Right lobe of liver (tissue), 6 donors: ENCODE data around the gene PRR35. TPM values are rescaled to one million over a fixed set of nuclear protein-coding genes. Genes with fewer than 3 reads are reported as not detected.

Experiments used
- ATAC-seq, 4 donors: fragments of 200-7000 bp; cut with Tn5 transposase; one replicate each; pipeline ENCODE4 v1.9.1; 2020; ENCODE audit warnings: mild to moderate bottlenecking in 4 of 4, moderate library complexity in 4 of 4
- DNase-seq, 3 donors: peaks; one replicate each; pipeline ENCODE4 v3.0.0-alpha.2; 2020
- H3K27ac ChIP-seq, 3 donors: fragments of 200-600 bp; one replicate each; pipeline ENCODE4 v1.8.0; 2022
- H3K27me3 ChIP-seq, 2 donors: fragments of 200-600 bp; one replicate each; pipeline ENCODE4 v1.8.0; 2022
- H3K36me3 ChIP-seq, 4 donors: fragments of 200-600 bp; sonication (generic) in 1 of 4; one replicate each; pipeline versions ENCODE4 v1.5.1 to v1.8.0; 2017 to 2022; ENCODE audit warnings: control low read depth in 1 of 4
- H3K4me1 ChIP-seq, 4 donors: fragments of 200-600 bp; sonication (generic) in 1 of 4; one replicate each; pipeline versions ENCODE4 v1.5.1 to v1.8.0; 2017 to 2022; ENCODE audit warnings: control low read depth in 1 of 4
- H3K4me3 ChIP-seq, 3 donors: fragments of 200-600 bp; one replicate each; pipeline ENCODE4 v1.8.0; 2022
- H3K9me3 ChIP-seq, 4 donors: fragments of 200-600 bp; sonication (generic) in 1 of 4; one replicate each; pipeline versions ENCODE4 v1.5.1 to v1.8.0; 2017 to 2022; ENCODE audit warnings: control low read depth in 1 of 4
- CTCF ChIP-seq, 4 donors: fragments of 200-600 bp in 3 of 4; fragments of 450-650 bp in 1 of 4; IDR thresholded peaks; one replicate each; pipeline versions ENCODE4 v1.5.1 to v1.8.0; 2016 to 2022; ENCODE audit warnings: antibody characterized with exemption in 4 of 4, mild to moderate bottlenecking in 2 of 4
- POLR2A ChIP-seq: fragments of 450-650 bp; IDR thresholded peaks from one replicate; pipeline ENCODE4 v1.6.1; 2017; ENCODE audit warnings: antibody characterized with exemption, mild to moderate bottlenecking
- WGBS: methylation state at CpG from one replicate; pipeline ENCODE4 v1.1.6; 2018; ENCODE audit warnings: low coverage, low lambda C conversion rate; ENCODE audit not compliant: insufficient coverage; ENCODE audit errors: missing lambda C conversion rate; 5-methylcytosine and 5-hydroxymethylcytosine counted together
- intact Hi-C, 2 donors: fragments of 100-400 bp; cut with DNase I; formaldehyde crosslinking; loops; one replicate each; pipeline versions ENCODE4 v1.11.2 to v1.14.1; 2022
- total RNA-seq, 6 experiments: library from RNA; depleted of rRNA in 2 of 6; stranded (reverse); fragments of >200 nt in 2 of 6; fragmentation: NEBNext Ultra II Directional in 3 of 6; extraction: Animal tissue kit (Norgen Biotek cat#: 25700) in 3 of 6; gene quantifications; one replicate each; pipeline versions ENCODE4 v1.1.0 to v1.2.4, GENCODE V29; 2016 to 2023
- donor health status: DM: no; HTN: yes; CAD: no.
- donor health status: DM: no; HTN: no; CAD: no.
- donor health status: DM: no; HTN: no; CAD: no.
- donor health status: DM: no; HTN: yes; CAD: no.
- donor health status: DM: no; HTN: yes; CAD: no.

Gene PRR35
- total RNA-seq, 6 experiments from 2014 or later: not detected

DNA sequence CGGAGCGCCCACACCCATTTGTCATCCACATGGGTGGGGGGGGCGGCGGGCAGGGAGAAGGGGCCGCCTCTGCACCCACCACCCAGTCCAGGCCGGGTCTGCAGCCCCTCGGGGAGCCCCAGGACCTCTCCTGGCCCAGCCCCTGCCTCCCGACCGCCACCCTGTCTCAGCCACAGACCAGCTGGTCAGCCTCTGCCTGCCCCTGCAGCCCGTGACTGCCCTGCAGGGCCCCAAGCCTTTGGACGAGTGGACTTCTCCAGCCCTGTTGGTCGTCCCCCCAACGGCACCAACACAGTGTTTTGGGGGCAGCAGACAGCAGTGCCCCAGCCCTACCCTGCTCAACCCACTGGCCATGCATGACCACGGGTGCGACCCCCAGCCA is 1.2 kb downstream of the PRR35 start:
- 100% methylated on average over 2 of the region's 15 CpGs for WGBS
- Histone ChIP-seq H3K9me3 (no peaks in the 10 kb centered on the region), H3K36me3 (no peaks in the 10 kb centered on the region), H3K27ac (no peak overlapping the region), H3K4me3 (no peak overlapping the region), H3K4me1 (peaks cover 0 to 10% (median 0%) of the 10 kb centered on the region in 4 donors), H3K27me3 (no peaks in the 10 kb centered on the region)
- TF ChIP-seq CTCF (IDR thresholded peaks at IDR 0.05) (no peak), POLR2A (no peak)
- ATAC-seq (no peak), DNase-seq (no peak)
- intact Hi-C loops: no loop called here

- 65% methylated on average over 4 of the region's 43 CpGs for WGBS
- DNase-seq (no peak), ATAC-seq (no peak)
- Histone ChIP-seq H3K36me3 (no peaks in the 10 kb centered on the region), H3K4me3 (no peak overlapping the region), H3K27ac (no peak overlapping the region), H3K9me3 (no peaks in the 10 kb centered on the region), H3K4me1 (peaks cover 0 to 10% (median 0%) of the 10 kb centered on the region in 4 donors), H3K27me3 (no peaks in the 10 kb centered on the region)
- intact Hi-C loops: no loop called here
- no peak for TF ChIP-seq CTCF (IDR thresholded peaks at IDR 0.05)
- TF ChIP-seq POLR2A: no peak
These were observed 2.1 kb downstream of the PRR35 start for GRCh38 chr16:561957-562938.

GRCh38 chr16:563072-563644 is 3.0 kb downstream of the PRR35 start:
- ATAC-seq: no peak
- no peak overlapping the region for H3K4me3 ChIP-seq
- WGBS: 62% methylated on average over 6 of the region's 30 CpGs
- intact Hi-C loops: no loop called here
- no peak for TF ChIP-seq CTCF (IDR thresholded peaks at IDR 0.05)
- no peak for TF ChIP-seq POLR2A
- H3K36me3 ChIP-seq: no peaks in the 10 kb centered on the region
- peaks cover 0 to 8% (median 0%) of the 10 kb centered on the region in 4 donors for H3K4me1 ChIP-seq
- no peak overlapping the region for H3K27ac ChIP-seq
- no peaks in the 10 kb centered on the region for H3K9me3 ChIP-seq
- H3K27me3 ChIP-seq: no peaks in the 10 kb centered on the region
- DNase-seq: no peak

GRCh38 chr16:564690-565418 is 4.7 kb downstream of the PRR35 start:
- H3K27ac ChIP-seq: no peak overlapping the region
- H3K4me3 ChIP-seq: no peak overlapping the region
- peaks cover 0 to 4% (median 0%) of the 10 kb centered on the region in 4 donors for H3K4me1 ChIP-seq
- intact Hi-C loops: no loop called here
- TF ChIP-seq CTCF (IDR thresholded peaks at IDR 0.05) (no peak), POLR2A (no peak)
- no peaks in the 10 kb centered on the region for H3K36me3 ChIP-seq
- WGBS: no CpG with 5 or more reads among the region's 42 CpGs
- H3K27me3 ChIP-seq: no peaks in the 10 kb centered on the region
- DNase-seq: no peak
- no peaks in the 10 kb centered on the region for H3K9me3 ChIP-seq
- ATAC-seq: no peak
